Sciatic nerve (tissue), 2 donors: ENCODE results near the gene SRPK1. TPM values are rescaled to one million over a fixed set of nuclear protein-coding genes. Genes with fewer than 3 reads are reported as not detected.
"Not testable (repeated sequence)": the region's sequence is repeated elsewhere in the genome, so short reads cannot be mapped to it uniquely, and the experiment has no call there.

Experiments used
- ATAC-seq: fragments of 200-7000 bp; cut with Tn5 transposase; one replicate; pipeline ENCODE4 v1.9.1; 2020; ENCODE audit warnings: mild to moderate bottlenecking, moderate library complexity
- DNase-seq: peaks from one replicate; pipeline ENCODE4 v3.0.0-alpha.2; 2020; ENCODE audit warnings: low spot score
- intact Hi-C: fragments of 100-400 bp; cut with DNase I; formaldehyde crosslinking; loops from one replicate; pipeline ENCODE4 v1.14.2; 2022
- total RNA-seq: library from RNA; stranded (reverse); fragmentation: NEBNext Ultra II Directional; extraction: Animal tissue kit (Norgen Biotek cat#: 25700); gene quantifications from one replicate; pipeline ENCODE4 v1.2.1, GENCODE V29; 2021
- donor health status: DM: no; HTN: no; CAD: no.
- donor health status: DM: no; HTN: no; CAD: no.

SRPK1 gene
- total RNA-seq, 1 donor from 2014 or later, result 33.2 TPM

DNA sequence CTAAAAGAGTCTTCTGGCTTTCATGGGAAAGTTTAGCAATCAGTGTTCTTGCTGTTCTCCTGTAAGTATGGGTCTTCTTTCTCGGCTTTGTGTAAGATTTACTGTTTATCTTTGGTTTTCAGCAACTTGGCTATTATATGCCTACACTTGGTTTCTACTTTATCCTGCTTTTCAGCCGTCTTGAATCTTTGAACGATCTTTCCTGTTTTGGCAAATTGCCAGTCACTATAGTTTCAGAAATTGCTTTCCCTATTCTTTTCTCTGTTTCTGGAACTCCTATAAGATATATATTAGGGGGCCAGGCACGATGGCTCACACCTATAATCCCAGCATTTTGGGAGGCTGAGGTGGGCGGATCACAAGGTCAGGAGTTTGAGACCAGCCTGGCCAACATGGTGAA is 14.6 kb upstream of the SRPK1 start:
- DNase-seq (no peak), ATAC-seq (no peak)
- intact Hi-C loops, result no loop called here

DNA sequence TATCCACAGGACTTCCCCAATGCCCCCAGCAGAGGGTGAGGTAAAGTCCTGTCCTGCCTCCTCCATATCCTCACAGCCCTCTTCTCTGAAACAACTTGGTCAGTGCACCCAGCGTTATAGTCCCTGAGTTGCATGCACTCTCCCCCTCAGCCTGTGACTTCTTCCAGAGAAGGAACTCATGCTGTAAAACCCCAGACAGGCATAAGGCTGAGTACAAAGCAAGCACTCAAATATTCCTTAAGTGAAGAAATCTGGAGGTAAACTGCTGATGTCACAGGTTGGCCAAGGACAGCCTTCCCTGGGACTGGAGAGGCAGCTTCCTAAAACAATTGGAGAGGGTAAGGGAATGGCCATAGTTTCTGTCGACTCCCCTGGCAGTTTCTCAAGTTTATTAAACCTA is 12.9 kb upstream of the SRPK1 start:
- no peak for ATAC-seq
- intact Hi-C loops, result no loop called here
- no peak for DNase-seq

DNA sequence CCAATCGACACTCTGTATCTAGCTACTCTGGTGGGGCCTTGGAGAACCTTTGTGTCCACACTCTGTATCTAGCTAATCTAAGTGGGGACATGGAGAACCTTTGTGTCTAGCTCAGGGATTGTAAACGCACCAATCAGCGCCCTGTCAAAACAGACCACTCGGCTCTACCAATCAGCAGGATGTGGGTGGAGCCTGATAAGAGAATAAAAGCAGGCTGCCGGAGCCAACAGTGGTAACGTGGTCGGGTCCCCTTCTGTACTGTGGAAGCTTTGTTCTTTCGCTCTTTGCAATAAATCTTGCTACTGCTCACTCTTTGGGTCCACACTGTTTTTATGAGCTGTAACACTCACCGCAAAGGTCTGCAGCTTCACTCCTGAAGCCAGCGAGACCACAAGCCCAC is 11.0 kb upstream of the SRPK1 start:
- ATAC-seq, DNase-seq, intact Hi-C loops: not testable (repeated sequence)

DNA sequence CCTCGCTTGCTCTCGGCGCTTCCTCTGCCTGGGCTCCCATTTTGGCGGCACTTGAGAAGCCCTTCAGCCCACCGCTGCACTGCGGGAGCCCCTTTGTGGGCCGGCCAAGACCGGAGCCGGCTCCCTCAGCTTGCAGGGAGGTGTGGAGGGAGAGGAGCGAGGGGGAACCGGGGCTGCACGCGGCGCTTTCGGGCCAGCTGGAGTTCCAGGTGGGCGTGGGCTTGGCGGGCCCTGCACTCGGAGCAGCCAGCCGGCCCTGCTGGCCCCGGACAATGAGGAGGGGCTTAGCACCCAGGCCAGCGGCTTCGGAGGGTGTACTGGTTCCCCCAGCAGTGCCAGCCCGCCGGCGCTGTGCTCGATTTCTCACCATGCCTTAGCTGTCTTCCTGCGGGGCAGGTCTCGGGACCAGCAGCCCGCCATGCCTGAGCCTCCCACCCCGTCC is 10.2 kb upstream of the SRPK1 start:
- ATAC-seq (no peak), DNase-seq (no peak)
- intact Hi-C loops, result no loop called here

DNA sequence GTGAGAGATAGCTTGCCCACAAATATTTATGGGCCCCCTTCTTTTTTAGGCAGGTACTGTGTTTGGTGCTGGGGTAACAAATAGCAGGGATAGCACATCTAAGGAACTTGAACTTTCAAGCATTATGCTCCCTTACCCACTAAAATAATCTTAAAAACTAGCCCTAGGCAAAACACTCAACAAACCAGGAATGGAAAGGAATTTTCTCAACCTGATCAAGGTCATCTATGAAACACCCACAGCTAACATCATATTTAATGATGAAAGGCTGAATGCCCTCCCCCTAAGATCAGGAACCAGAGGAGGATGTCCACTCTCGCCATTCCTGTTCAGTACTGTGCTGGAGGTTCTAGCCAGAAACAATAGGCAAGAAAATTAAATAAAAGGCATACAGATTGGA is 8.7 kb upstream of the SRPK1 start:
- DNase-seq, result no peak
- no peak for ATAC-seq
- intact Hi-C loops, result no loop called here

DNA sequence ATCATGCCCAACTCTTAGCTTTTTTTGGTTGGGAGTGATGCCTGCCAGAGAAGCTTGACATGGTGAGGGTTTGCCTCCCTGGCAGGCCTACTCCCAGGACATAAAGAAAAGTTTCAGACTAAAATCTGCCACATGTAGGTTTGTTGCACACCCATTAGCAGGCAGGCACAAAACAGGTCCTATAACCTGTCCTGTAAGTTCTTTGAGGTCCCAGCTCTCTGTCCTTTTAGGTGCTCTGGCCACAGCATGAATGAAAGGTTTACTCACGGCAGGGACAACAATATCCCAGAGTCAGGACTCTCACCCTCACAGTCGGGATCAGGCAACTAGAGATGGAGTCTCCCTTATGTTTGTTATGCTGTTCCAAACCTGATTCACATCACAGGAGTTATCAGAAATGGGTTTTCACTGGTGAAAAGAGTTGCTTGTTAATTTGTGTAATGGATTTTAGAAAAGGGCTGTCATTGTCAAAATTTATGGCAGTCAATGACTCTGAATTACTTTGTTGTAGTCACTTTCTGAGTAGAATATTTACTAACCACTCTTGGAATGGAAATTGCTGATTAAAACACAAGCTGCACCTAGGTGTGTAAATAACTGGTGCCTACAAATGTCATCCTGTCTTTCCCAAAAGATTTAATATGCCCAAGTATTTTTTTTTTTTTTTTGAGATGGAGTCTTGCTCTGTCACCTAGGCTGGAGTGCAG is 5.8 kb upstream of the SRPK1 start:
- ATAC-seq, result no peak
- intact Hi-C loops, result loop anchor here (2.0 kb wide), 1 partner anchor 50 kb away; no protein-coding TSS in a partner anchor
- no peak for DNase-seq

DNA sequence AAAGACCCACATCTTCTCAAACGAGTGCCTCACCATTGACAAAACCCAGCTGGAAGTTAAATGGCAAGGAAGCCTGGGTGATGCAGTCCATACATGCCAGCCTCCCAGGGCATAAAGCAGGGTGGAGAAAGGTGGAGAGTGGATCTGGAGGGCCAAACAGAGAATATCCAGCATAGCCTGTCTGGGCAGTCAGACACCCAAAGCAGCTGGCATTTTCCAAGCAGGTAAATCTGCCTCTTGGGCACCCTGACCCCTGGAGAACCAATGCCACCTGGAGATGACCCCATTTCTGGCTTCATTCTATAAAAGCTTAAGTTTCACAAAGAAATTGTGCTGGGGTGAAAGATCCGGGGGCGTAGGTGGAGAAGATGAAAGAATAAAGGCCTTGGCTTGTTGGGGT is 5.1 kb upstream of the SRPK1 start:
- intact Hi-C loops, result loop anchor here (2.0 kb wide), 1 partner anchor 51 kb away; no protein-coding TSS in a partner anchor
- ATAC-seq, result no peak
- no peak for DNase-seq

DNA sequence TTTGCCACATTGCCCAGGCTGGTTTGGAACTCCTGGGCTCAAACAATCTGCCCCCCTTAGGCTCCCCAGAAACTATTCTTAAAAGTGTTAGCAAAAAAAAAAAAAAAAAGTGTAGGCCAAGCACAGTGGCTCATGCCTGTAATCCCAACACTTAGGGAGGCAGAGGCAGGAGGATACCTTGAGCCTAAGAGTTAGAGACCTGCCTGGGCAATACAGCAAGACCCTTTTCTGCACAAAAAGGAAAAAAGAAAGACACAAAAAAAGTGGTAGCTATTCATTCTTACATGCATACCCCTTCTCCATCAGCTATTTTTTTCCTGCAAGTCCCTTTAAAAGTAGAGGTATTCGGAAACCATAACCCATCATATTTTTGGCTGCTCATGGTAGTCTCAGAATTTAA is 3.2 kb upstream of the SRPK1 start:
- DNase-seq (no peak), ATAC-seq (no peak)
- intact Hi-C loops, result no loop called here

DNA sequence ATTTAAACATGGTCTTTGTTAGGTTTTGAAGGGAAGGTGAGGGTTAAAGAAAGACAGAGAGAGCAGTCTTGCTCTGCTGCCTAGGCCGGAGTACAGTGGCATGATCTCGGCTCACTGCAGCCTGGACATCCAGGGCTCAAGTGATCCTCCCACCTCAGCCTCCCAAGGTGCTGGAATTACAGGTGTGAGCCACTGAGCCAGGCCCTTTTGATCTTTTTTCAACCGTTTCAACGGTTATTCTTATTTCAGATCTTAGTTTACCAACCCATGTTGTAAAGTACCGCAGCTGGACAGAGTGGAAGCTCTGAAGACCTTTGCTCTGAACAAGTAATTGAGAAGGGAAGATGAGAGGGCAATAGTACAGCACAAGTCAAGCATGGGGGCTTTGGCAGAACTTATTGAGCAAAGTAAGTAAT is 1.2 kb upstream of the SRPK1 start:
- intact Hi-C loops, result no loop called here
- DNase-seq, result no peak
- no peak for ATAC-seq

DNA sequence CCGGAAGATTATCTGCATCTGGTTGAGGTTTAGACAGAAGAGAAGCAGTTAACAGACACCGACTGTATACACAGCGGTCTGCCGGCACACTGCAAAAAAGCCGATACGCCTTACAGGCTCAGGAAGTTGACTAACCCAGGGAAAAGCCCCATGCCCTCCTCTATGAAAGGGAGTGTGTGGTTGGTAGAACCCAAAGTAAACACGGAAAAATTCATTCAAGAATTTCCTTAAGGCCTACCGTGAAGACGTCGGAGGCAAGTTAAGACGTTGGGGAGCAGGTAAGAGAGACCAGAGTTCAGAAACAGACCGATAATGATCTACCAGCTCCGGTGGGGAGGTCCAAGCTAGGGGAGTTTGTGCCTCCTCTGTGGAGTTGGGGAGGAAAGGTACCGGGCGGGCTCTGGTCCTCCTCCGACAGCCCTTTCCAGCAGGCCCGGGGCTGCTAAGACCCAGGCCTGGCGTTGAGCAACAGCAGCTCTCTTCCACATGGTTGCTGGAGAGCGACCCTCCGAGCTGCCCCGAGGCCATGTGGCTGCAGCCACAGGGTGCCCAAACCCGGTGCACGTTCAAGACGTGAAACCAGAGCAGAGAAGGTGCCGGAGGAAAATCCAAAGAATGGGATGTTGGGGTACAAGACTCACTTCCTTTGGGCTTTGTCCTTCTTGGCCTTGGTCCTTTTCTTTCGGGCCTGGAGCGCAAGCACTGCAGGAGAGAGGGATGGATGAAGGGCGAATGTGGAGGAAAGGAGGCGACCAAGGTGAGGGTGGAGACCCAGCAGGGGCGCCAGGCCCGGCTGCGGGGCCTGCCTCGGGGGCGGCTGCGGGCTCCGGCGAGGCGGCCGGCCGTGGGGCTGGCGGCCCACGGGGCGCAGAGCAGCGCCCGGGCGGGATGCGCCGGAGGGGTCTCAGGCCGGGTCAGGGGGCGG is 809 bp downstream of the SRPK1 start:
- peak; percentile 61 for ATAC-seq
- DNase-seq, result no peak
- intact Hi-C loops, result no loop called here

DNA sequence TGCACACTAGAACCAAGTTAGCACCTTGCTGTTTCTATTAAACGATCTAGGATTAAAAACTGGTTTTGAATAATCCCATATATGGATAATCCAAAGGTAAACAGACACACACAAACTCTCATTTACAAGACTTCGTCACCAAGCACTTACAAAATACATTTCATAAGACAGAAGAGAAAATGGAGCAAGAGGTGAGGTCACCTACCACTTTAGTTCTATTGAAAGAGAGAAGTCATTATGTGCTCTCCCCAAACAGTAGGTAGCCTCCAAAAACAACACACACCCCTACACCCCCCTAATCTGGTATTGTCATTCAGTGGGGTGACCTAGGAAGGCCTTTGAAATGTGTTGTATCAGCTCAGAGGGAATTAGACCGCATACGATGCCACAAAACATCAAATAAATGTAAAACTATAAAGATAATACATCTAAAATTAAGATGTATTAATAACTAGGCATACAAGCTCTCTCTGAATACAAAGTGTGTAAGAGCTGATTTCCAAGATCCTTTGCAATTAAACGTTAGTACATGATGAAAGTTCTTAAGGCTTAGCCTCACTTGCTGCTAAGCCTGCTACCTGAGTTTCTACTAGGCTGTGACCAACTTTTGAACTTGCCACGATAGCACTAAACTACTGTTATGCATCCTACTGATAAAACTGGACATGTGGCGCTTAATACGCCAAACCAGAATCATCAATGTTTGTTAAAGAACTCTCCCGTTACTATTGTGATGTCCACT is 1.6 kb downstream of the SRPK1 start:
- ATAC-seq (no peak), DNase-seq (no peak)
- intact Hi-C loops, result no loop called here

DNA sequence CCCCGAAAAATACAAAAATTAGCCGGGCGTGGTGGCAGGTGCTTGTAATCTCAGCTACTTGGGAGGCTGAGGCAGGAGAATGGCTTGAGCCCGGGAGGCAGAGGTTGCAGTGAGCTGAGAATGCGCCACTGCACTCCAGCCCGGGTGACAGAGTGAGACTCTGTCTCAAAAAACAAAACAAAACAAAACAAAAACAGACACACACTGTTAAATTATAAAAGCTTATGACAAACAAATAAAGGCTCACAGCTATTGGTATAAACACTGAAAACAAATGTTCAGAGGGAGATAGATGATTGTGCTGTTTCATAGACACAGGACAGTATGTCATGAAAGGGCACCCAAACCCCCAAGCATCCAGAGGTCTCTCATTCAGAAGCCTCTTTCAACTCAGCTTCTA is 4.0 kb downstream of the SRPK1 start:
- intact Hi-C loops, DNase-seq, ATAC-seq: not testable (repeated sequence)

DNA sequence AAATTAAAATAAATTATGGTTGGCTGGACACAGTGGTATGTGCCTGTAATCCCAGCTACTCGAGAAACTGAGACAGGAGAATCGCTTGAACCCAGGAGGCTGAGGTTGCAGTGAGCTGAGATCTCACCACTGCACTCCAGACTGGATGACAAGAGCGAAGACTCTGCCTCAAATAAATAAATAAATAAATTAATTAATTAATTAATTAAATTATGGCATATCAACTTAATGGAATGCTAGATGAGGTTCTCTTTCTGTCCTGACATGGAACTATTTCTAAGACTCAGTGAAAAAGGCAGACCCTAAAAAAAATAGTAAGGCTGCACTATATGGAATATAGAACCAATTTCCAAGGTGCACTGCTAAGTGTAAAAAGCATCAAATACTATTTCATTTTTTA is 4.8 kb downstream of the SRPK1 start:
- intact Hi-C loops, result no loop called here
- DNase-seq (no peak), ATAC-seq (no peak)

DNA sequence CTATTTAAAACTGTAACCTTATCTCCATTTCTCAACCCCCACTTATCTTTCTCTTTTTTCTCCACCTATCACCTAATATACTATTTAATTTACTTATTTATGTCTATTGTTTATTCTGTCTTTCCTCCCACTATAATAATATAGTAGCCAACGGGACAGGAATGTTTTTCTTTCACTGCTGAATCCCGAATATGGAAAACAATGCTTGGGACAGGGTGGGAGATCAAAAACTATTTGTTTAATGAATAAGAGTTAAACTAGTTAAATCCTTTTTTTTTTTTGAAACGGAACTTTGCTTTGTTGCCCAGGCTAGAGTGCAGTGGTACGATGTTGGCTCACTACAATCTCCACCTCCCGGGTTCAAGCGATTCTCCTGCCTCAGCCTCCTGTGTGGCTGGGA is 6.4 kb downstream of the SRPK1 start:
- ATAC-seq (no peak), DNase-seq (no peak)
- intact Hi-C loops, result no loop called here

DNA sequence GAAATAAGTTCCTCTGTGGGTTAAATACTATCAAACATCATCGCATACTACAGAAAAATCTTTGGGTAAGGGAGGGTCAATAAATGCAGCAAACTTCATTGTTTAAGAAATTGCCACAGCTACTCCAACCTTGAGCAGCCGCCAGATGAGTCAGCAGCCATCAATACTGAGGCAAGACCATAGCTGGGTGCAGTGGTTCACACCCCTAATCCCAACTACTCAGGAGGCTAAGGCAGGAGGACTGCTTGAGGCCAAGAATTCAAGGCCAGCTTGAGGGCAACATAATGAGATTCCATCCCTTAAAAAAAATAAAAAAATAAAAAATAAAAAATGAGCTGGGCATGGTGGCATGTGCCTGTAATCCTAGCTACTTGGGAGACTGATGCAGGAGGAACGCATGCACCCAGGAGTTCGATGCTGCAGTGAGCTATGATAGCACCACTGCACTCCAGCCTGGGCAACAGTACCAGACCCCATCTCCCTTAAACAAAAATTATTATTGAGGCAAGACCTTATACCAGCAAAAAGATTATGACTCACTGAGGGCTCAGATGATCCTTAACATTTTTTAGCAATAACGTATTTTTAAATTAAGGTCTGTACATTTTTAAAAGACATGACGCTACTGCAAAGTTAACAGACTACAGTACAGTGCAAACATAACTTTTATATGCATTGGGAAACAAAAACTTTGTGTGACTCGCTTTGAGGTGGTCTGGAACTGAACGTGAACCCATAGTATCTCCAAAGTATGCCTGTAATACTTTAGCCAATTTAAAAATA is 8.8 kb downstream of the SRPK1 start:
- DNase-seq, result no peak
- intact Hi-C loops, result no loop called here
- ATAC-seq, result no peak

DNA sequence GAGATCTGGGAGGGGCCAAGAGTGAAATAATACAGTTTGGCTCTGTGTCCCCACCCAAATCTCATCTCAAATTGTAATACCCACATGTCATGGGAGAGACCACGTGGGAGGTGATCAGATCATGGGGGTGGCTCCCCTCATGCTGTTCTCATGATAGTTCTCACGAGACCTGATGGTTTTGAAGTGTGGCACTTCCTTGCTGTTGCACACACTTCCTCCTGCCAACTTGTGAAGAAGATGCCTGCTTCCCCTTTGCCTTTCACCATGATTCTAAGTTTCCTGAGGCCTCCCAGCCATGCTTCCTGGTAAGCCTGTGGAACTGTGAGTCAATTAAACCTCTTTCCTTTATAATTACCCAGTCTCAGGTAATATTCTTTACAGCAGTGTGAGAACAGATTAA is 11.3 kb downstream of the SRPK1 start:
- not testable (repeated sequence) for DNase-seq

DNA sequence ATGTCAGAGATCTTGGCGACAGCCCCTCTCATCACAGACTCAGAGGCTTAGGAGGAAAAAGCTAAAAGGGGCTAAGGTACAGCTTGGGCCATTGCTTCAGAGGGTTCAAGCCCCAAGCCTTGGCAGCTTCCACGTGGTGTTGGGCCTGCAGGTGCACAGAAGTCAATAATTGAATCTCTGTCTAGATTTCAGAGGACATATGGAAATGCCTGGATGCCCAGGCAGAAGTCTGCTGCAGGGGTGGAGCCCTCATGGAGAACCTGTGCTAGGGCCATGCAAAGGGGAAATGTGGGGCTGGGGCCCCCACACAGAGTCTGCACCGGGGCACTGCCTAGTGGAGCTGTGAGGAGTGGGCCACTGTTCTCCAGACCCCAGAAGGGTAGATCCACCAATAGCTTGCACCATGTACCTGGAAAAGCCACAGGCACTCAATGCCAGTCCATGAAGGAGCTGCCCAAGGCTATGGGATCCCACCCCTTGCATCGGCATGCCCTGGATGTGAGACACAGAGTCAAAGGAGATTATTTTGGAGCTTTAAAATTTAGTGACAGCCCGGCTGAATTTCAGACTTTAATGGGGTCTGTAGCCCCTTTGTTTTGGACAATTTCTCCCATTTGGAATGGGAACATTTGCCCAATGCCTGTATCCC is 12.0 kb downstream of the SRPK1 start:
- DNase-seq, ATAC-seq, intact Hi-C loops: not testable (repeated sequence)

More for the DNA sequence above, 11.3 kb downstream of the SRPK1 start:
- ATAC-seq, intact Hi-C loops: not testable (repeated sequence)

DNA sequence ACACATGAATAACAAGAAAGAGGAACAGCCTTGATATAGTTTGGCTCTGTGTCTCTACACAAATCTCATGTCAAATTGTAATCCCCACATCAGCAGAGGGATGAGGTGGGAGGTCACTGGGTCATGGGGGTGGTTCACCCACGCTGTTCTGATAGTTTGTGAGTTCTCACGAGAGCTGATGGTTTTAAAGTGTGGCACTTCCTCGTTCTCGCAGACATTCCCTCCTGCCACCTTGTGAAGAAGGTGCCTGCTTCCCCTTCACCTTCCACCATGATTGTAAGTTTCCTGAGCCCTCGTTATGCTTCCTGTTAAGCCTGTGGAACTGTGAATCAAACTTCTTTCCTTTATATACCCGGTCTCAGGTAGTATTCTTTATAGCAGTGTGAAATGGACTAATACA is 13.1 kb downstream of the SRPK1 start:
- no peak for DNase-seq
- intact Hi-C loops, result no loop called here

More for the DNA sequence above, 13.1 kb downstream of the SRPK1 start:
- no peak for ATAC-seq
